Measurements from ENCODE around the gene STARD13.
A peak's percentile ranks its signal among the peaks of the same experiment; 100 is the strongest.

STARD13 gene

DNA sequence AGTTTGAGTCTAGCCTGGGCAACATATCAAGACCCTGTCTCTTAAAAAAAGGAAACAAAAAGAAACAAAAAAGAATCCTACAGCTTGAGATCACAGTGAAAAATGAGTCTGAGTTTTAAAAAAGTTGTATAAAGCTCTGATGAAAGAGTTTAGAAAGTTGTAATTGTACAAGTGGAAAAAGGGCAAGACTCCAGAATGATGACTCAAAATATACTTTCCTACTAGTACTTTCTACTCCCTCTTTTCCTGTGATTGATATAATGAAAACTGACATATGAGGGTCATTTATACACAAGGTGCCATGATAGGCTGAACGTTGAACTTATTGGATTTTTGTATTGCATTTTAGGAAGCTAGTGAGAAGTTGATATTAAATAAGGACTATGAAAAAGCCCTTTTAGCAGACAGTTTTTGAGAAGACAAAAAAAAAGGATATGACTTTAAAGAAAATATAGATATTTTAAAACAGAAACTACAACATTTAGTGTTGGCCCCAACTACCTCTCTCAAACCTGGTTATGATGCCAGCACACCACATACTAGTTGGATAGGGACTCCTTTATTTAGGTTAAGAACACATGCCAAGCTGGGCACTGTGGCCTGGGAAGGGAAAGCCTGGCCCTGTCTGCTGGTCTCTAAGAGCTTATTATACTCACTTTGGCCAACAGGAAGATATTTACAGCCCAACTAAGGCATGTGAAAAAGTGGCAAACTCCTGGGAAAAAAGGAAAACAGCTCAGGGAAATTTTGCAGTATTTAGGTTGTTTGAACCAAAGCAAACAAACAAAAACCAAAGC, 152.7 kb downstream of the STARD13 start:
- DNase-seq: no peak

DNA sequence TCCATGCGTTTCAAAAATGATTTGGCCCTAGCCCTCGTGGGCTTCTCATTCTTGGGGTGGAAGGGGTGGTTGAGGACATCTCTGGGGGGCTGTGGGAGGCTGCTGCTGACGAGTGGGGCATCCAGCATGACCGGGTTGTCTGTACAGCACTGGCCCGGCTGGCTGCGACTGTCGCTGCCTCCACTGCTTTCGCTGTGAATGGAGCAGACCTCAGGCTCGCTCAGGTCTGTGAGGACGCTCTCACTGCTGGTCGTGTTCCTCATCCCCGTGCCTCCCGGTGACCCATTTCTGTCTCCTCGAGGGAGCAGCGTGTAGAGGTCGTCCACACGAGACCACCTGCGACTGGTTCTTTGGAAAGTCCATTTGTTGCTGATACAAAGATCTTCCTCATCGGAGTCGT, 155.7 kb downstream of the STARD13 start:
- DNase-seq: no peak

DNA sequence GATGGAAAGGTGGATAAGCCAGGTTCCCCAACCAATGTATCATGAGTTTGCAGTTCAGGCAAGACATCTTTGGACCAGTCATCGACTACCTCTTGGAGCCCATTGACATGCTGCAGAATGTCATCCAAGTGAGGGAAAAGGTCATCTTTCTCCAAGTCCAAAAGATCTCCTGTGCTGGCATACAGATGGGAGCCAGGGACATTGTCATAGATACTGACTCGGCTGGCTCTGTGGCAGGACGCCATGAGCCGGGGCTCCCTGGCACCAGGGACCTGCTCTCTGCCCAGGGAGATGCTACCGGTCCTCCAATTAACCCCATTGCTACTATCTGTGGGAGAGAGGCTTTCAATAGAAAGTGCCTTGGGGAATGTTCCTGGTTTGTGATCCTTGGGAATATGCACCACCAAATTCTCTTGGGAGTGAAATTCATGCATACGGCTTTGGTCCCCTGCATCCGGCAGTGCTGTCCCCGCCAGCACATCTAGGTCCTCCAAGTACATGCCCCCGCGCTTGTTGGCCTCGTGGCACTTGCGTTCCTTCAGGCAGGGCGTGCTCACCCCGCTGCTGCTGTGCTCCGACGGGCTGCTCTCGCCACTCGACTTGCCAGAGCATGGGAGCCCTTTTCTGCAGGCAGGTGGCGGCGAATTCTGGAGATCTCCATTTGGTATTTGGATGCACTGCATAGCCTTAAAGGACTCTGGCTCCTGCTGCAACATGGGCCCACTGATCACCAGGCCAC, 156.3 kb downstream of the STARD13 start:
- no peak for DNase-seq

DNA sequence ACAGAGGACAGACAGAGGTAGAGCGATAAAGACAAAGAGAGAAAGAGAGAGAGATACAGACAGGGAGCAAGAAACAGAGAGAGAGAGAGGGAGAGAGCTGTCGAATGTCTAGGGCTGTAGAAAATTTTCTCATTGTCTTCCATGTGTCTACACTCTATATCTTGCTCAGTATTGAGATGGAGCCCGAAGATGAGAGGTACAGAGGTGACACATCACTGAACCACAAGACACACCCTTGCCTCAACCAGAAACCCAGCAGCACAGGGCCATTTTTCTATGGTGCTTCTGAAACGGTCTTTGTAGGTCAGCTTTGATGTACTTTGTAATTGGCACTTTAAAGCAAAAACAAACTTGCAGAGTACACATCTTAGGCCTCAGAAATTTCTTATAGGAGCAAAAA, 157.4 kb downstream of the STARD13 start:
- no peak for DNase-seq

DNA sequence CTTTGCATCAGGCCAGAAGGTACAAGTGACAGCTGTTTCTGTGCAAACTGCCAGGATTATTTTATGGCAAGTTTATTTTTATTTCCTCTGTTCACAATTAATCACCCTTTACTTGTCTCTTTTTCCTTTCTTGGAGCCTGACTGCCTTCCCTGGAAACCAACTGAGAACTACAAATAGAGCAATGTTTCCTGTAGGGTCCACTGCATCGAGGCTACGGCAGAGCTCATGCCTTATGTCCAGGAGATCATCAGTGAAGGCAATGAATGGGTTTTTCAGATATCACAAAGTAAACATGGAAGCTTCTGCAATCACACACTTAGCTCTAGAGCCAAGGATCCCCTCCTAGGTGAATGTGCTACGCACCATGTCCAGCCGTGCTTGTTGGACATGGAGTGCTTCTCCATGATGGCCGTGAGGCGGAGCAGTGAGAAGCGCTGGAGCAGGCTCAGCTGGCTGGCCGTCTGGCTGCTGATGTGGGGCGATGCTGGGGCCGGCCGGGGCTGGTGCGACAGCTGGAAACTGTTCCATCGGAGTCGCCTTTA, 158.5 kb downstream of the STARD13 start:
- DNase-seq: peak; percentile 54

DNA sequence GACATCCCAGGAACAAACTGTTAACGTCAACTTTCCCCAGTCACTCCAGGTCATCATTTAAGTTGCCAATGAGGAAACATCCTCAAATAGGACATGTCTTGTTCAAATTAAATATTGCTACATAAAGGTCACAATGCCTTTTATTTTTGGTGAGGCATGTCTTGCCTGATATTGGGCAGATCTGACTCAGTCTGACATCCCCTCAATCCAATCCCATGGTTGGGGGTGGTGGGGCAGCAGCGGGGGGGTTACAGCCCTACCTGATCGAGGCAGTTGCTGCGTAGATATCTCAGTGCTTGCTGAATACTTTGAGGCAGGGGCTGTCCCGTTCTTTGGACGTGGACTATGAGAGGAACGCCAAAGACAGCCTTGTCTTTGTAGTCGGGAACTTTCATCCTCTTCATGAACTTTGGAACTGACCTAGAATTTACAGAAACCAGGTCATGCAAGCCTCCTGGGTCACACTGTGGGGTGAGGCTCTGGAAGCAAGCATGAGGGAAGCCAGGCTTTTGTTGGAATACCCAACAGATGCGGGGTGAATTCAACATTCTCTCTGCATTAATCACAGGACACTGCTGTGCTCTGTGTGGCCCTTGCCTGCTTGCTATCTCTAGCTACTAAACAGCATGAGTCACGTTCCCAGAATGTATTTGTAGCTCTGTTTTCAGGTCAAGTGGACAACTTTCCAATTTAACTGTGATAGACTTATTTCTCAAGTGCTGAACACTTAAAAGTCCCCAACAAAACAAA, 159.6 kb downstream of the STARD13 start:
- peak; percentile 62 for DNase-seq

DNA sequence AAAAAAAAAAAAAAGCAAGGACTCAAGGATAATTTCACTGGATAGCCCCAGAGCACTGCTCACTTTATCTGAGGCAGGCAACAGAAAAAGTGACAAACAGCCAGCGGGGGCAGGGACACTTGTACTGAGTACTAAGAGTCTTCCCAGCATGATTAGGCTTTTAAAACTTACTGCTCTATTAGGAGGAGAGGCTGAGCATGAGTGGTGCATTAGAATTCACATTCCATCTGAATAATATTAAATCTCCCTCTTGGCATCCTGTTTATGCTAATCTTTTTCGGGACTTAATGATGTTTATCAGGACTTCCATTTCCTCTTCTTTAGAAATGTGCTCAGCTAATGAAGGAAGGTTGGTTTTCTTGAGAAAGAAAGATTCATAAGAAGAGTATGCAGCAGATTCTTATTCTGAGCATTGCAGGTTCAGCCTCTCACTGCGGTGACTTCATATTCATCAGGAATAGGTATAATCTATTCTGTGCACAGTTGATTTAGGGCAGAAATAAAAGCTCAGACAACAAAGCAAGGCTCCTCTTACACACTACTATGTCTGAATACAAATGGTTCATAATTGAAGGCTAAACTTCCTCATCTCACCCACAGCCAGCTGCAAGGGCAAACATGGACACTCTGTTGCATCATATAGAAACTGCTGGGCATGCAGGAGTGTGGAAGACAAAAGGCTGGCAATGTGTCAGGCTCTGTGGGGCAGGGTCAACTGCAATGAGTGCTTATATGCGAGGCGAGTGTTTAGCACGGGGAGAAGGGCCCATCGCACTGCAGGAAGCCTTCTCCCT, 162.3 kb downstream of the STARD13 start:
- DNase-seq: peak; percentile 90

DNA sequence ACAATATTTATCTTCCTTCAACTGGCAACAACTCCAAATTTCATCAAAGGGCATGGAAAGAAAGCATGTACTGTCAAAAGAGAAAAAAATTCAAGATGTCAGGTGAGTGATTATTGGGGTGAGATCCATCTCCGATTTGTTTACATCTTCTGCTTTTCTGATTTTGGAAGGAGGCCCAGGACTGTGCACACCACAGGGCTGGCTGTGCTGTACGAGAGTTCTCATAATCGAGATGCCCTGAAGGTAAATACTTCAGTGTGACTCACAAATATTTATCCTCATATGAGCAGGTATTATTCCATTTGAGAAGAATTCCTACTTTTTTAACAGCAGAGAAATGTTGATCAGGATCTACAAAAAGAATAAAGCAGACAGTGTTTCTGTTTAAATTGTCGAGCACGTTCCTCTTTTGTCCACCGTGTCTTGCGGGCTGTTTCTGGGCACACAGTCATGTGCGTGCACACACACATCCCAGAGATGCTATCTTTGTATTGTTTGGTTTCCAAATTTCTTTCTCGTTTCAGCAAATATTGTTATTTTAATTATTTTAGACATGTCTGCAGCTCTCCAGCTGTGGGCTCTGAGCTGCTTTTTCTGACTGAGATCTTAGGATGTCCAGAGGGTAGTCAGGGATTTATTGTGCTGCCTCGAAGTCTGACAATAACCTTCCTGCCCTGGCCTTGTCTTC, 165.6 kb downstream of the STARD13 start:
- no peak for DNase-seq

DNA sequence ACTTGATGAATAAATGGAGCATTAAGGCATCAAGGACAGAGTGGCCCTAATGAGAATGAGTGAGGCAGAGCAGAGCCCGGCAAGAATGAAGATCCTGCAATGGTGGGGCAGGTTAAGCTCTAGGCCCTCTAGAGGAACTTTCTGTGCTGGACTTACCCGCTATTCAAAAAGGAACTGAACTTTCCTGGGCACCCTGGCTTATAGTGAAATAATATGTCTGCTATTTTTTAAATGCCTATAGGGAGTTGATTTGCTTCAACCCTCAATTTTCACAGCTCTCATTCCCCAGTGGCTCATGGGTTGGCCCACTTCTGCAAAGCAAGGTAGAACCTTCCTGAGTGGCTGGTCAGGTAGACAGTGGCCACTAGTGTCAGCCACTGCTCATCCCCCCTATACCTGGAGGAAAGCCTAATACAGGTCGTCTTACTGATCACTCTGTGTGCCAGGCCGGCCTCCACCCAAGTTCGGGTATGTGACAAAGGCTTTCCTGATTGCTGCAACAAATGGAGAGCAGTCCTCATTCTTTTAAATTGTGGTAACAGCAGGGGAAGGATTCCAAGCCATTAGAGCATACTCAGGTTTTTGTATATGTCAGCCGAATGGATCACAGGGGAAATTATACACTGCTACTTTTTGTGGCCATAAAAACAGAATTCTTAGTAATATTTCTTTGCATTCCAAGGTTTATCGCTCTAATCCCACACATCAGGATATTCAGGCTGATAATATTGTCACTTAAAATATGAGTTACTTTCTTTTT, 166.4 kb downstream of the STARD13 start:
- DNase-seq: no peak

DNA sequence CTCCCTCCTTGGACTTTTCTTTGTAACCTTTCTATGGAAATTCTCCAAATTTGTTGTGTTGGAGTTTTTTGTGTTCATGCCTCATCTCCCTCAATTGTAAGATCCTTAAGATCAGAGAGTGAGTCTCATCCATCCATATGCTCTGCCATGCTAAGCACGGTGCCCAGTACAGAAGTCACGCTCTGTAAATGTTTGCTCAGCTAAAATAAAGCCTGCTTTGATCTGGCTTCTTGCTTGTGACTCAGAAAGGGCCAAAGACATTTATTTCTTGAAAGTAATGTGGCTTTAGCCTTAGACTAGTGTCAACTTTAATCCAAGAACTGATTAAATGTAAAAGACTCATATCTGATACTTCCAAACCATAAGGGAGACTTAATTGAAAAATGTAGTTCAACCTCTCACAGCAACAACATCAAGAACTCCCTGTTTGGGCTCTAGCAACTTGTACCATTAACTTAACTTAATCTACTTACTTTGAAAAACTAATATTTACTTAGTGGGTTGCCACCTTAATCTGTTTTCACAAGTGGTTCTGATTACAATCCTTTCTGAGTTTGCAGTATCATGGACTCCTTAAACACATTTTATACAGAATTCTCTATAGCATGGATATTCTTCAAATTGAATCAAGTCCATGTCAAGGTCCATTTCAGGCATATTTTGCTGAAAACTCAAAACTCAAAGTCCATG, 169.1 kb downstream of the STARD13 start:
- DNase-seq: peak; percentile 5

DNA sequence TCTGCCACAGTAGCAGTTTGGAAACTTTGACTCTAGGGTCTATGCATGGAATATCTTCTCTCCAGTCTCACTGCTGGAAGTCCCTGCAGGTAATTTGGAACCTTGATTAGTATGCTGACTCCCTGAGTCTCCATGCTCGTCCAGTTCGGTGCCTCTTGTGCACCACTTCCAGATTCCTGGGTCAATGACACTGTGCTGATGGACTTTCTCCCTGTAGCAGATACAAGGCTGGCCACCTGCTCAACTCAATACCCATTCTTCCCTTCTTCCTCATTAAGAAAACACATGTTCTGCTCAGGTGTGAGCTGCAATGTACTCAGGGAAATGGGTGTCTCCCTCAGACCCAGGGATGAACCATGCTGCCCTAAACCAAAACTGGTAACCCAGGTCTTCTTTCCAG, 170.3 kb downstream of the STARD13 start:
- no peak for DNase-seq

DNA sequence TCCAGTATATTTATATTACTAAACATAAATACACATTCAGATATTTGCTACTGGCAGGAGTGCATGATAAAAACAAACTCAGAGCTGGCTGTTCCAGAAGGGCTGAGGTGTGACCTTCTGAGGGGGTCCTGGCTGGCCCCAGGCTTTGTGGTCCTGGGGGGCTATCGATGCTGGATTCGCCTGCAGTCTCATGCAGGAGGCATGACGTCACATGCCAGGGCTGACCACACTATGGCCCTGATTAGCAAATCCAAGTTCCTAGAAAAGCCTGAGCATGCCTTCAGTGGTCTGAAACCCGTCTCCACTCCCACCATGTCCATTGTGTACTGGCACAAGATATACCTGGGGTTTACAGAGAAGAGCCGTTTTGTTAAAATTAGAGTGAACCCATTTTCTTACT, 171.4 kb downstream of the STARD13 start:
- DNase-seq: no peak

DNA sequence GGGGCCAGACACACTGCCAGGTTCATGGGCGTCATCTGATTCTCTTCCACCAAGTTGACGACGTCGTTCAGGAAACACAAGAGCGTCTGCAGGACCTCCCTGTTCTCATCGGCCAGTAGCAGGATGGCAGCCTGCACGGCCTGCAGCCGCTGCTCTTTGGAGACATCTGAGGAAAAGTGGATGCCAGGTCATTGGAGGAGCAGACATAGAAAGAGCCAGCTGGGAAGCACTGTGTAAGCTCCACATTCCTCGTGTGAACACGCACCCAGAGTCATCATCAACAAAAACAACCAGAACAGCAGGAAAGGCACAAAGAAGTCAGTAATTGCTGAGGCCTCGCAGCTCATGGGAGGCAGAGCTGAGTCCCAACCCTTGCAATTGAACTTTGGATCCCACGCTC, 172.8 kb downstream of the STARD13 start:
- no peak for DNase-seq

DNA sequence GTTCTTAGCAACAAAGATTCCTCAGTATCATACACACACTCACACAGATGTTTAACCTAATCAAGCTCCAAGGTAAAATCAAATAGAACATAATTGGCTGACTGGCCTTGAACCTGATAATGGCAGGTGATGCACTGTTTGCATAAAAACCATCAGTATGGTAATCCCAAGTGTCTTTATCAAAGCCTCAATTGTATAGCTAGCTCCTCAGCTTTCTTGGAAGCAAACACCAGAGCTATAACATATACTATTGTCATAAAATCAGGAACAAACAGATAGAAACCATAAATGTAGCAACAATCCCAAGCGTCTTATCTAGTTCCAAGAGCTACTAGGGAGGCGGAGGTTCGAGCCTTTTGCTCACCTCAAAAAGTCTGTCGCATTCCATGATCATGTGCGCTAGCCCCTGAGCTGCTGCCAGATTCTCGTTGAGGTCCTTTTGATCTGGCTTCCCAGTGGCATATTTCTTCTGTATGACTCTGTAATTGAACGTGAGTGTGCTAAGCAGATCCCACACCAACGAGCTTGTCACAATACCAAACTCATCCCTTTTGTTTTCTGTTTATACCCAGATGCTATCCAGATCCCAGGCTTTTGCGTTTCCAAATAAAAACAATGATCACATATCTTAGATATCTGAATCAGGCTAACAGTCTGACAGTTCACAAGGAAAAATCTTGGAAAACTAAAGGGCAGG, 174.0 kb downstream of the STARD13 start:
- peak; percentile 66 for DNase-seq

DNA sequence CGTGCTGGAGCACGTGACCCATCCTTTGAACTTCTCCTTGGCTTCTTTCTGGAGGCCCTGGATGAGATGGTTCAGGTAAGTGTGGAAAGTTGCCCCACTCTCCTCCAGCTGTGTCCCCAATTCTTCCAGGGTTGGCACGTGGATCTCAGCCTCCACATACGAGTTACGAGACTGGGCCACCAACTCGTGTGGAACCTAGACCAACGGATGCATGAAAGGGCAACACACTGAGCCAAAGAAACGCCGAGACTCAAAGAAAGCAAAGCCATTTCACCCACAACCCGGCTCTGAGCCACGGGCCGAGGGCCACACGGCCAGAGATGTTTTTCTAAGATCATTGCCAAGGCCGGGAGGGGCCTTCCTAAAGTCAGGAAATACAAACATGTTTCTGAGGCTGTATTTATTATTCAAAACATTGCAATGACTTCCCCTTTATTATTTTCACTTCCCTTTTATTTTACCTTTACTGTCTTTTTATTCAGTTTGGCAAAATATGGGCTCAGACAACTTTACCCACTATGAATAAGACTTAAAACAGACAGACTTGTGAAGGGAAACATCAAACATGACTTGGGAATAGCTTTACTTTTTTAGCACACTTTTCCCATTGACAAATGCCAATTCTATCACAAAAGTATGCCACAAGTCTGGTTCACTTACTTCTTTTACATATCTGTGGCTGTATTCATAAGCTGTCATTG, 174.7 kb downstream of the STARD13 start:
- no peak for DNase-seq

DNA sequence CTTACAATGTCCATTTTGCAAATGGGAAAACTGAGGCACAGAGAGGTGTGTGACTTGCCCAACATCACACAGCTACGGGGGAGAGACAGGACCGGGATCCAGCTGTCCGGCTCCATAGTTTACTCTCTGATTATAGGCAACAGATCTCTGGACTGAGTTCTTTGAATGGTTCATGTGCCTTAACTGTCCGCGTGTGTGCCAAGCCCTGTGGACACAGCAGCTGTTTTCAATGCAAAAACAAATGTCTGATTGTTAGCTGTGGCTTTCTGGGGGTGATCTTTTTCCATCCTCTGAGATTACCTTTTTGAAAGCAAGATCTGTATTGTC, 175.2 kb downstream of the STARD13 start:
- DNase-seq: no peak

DNA sequence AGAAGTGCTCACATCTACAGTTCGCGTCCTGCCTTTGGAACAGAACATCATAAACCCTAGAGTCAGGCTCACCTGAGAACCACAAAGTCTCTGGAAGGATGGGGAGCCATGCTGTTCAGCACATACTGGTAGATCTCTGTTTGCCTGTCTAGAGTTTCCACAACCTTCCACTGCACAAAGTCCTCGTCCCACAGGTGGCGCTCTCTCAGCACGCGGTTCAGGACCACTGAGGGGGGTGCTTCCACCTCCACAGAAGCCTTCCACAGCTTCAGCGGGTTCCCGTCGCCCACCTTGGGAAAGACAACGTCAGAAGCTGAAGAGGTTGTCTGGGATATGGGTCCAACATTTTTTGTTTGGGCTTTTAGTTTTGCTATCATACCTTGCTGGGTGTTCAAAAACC, 175.8 kb downstream of the STARD13 start:
- peak; percentile 22 for DNase-seq

DNA sequence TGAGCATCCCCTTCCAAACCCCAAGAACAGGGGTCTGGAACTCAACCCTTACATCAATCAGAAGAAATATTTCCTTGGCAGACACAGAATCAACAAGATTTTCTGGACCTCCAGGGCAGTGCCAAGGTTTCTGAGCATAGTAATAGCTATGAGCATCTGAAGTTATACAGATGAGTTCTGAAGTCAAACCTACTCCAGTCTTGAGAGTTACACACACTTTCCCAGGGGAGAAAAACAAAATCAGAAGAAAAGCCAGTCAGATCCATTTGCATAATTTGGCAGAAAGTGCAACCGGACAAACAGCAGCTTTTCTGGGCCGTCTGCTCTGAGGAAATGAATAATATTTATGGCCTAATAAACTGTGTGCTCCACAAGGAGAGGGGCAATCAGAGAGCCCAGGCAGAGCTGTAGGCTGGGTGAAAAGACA, 176.3 kb downstream of the STARD13 start:
- DNase-seq: no peak

DNA sequence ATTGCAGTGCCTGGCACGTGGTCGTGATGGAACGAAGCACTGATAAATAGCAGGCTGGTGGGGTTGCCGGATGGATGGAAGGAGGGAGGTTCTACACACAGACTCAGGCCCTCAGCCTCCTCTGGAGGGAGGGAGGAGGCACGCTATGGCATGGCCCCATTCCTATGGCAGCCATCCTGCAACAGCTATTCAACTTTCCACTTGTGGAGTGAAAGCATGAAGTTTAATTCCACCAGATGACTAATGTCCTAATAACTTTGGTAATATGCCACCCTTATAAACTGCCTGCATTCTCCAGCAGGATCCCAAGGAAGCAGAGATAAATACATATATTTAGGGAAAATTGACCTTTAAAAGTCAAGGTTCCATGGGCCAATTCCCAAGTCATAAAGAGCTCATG, 176.9 kb downstream of the STARD13 start:
- DNase-seq: no peak
